ENCODE data around the gene ARL15.

Gene ARL15

DNA sequence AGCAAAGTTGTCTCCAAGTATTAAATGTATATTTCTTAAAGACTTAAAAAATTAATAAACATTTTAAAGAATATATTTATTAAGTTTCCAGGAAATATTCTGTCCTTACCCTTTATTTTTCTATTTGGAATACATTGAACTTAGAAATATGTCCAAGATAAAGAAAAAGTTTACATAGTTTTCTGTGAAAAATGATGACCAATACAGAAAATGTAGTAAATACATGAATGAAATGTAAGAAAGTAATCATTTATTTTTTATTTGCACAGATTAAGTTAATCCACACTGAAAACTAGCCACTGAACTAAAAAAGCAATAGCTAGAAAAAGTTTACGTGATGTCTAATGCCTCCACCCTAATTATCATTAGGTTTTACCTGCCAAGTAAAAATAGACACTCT is 273.2 kb downstream of the ARL15 start:
- Histone ChIP-seq H3K79me2 (ENCODE audit: control insufficient read depth, insufficient read depth, low read length, poor library complexity) (no peaks in the 10 kb centered on the region), H3K14ac (ENCODE audit: low read length) (no peak overlapping the region), H4K12ac (ENCODE audit: low read depth, low read length) (no peak overlapping the region), H2AK5ac (ENCODE audit: low read length) (no peak overlapping the region), H3K27me3 (ENCODE audit: insufficient read depth, low read length) (no peaks in the 10 kb centered on the region), H3K18ac (ENCODE audit: low read length) (no peak overlapping the region), H3K23ac (ENCODE audit: low read length) (no peak overlapping the region), H3K4ac (ENCODE audit: low read depth, low read length) (no peak overlapping the region), H4K8ac (ENCODE audit: low read depth, low read length) (no peak overlapping the region), H3K27ac (ENCODE audit: low read depth, low read length) (no peak overlapping the region), H2BK12ac (ENCODE audit: low read length) (no peak overlapping the region), H2AFZ (ENCODE audit: insufficient read depth, low read length, poor library complexity) (no peak overlapping the region), H3K4me1 (ENCODE audit: control insufficient read depth in 1 of 2, insufficient read depth in 2 of 2, low read length in 2 of 2) (no peaks in the 10 kb centered on the region), H3K9me3 (ENCODE audit: insufficient read depth, low read depth, low read length) (no peaks in the 10 kb centered on the region), H2BK120ac (ENCODE audit: insufficient read depth, low read length, poor library complexity) (no peak overlapping the region), H3K4me2 (ENCODE audit: low read length) (no peak overlapping the region), H3K9ac (ENCODE audit: low read length) (no peak overlapping the region), H2BK5ac (ENCODE audit: low read depth, low read length, poor library complexity) (no peak overlapping the region), H3K36me3 (ENCODE audit: control insufficient read depth in 1 of 2, insufficient read depth in 2 of 2, low read length in 2 of 2) (no peaks in the 10 kb centered on the region), H4K91ac (ENCODE audit: low read depth, low read length) (no peak overlapping the region), H3K4me3 (ENCODE audit: low read depth, low read length) (no peak overlapping the region), H3K79me1 (ENCODE audit: low read length) (no peaks in the 10 kb centered on the region)
- DNase-seq, result no peak
- WGBS (ENCODE audit: extremely low coverage, insufficient coverage, insufficient read length), result no CpG with 5 or more reads among the region's 1 CpG

DNA sequence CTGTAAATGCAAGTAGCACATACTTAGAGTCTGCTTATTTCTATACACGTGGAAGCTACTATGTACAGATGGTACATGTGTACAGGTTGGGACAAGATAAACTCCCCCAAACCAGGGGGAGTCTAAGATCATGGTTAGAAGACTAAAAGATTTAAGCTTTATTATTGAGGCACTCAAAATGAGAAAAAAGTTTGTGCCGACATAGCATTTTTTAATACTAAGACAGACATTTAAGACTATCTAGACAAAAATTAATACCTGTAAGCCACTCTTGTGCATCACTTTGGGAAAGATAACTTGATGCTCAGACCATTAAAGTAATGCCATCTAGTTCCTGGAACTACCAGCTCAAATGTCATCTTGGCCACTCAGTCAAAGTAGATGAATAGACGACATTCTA is 279.4 kb downstream of the ARL15 start:
- no peaks in the 10 kb centered on the region for H3K4me1 ChIP-seq (ENCODE audit: control insufficient read depth in 1 of 2, insufficient read depth in 2 of 2, low read length in 2 of 2)
- H3K79me1 ChIP-seq (ENCODE audit: low read length), result no peaks in the 10 kb centered on the region
- no peak overlapping the region for H4K91ac ChIP-seq (ENCODE audit: low read depth, low read length)
- no peak overlapping the region for H2BK5ac ChIP-seq (ENCODE audit: low read depth, low read length, poor library complexity)
- no peak overlapping the region for H3K9ac ChIP-seq (ENCODE audit: low read length)
- DNase-seq, result no peak
- H3K27me3 ChIP-seq (ENCODE audit: insufficient read depth, low read length), result no peaks in the 10 kb centered on the region
- no peak overlapping the region for H3K18ac ChIP-seq (ENCODE audit: low read length)
- H3K27ac ChIP-seq (ENCODE audit: low read depth, low read length), result no peak overlapping the region
- no peak overlapping the region for H4K8ac ChIP-seq (ENCODE audit: low read depth, low read length)
- H3K23ac ChIP-seq (ENCODE audit: low read length), result no peak overlapping the region
- no peak overlapping the region for H4K12ac ChIP-seq (ENCODE audit: low read depth, low read length)
- H3K4ac ChIP-seq (ENCODE audit: low read depth, low read length), result no peak overlapping the region
- no peak overlapping the region for H2BK12ac ChIP-seq (ENCODE audit: low read length)
- no peak overlapping the region for H2AFZ ChIP-seq (ENCODE audit: insufficient read depth, low read length, poor library complexity)
- WGBS (ENCODE audit: extremely low coverage, insufficient coverage, insufficient read length), result no CpG with 5 or more reads among the region's 3 CpGs
- H3K79me2 ChIP-seq (ENCODE audit: control insufficient read depth, insufficient read depth, low read length, poor library complexity), result no peaks in the 10 kb centered on the region
- H3K4me2 ChIP-seq (ENCODE audit: low read length), result no peak overlapping the region
- no peak overlapping the region for H3K14ac ChIP-seq (ENCODE audit: low read length)
- no peaks in the 10 kb centered on the region for H3K9me3 ChIP-seq (ENCODE audit: insufficient read depth, low read depth, low read length)
- no peak overlapping the region for H2BK120ac ChIP-seq (ENCODE audit: insufficient read depth, low read length, poor library complexity)
- no peak overlapping the region for H3K4me3 ChIP-seq (ENCODE audit: low read depth, low read length)
- H3K36me3 ChIP-seq (ENCODE audit: control insufficient read depth in 1 of 2, insufficient read depth in 2 of 2, low read length in 2 of 2), result peaks cover 0 to 2% of the 10 kb centered on the region in 2 experiments
- H2AK5ac ChIP-seq (ENCODE audit: low read length), result no peak overlapping the region

DNA sequence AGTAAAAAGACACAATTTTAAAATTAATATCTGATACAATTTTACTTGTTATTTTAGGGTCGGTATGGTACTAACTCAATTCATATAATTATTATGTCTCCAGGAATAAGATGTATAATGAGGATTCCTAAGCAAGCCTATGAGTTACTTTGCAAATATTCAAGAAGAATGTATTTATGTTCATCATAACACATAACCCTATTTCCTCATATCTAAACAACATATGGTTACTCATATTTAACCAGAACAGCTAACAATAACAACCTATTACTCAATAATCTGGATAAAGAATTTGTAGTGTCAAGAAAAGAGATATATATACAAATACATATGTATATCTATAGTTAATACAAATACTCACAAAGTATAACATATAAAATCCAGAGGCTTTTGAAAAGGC is 285.9 kb downstream of the ARL15 start:
- H3K4ac ChIP-seq (ENCODE audit: low read depth, low read length), result no peak overlapping the region
- no peaks in the 10 kb centered on the region for H3K9me3 ChIP-seq (ENCODE audit: insufficient read depth, low read depth, low read length)
- no peaks in the 10 kb centered on the region for H3K36me3 ChIP-seq (ENCODE audit: control insufficient read depth in 1 of 2, insufficient read depth in 2 of 2, low read length in 2 of 2)
- no peak overlapping the region for H3K27ac ChIP-seq (ENCODE audit: low read depth, low read length)
- no CpG with 5 or more reads among the region's 1 CpG for WGBS (ENCODE audit: extremely low coverage, insufficient coverage, insufficient read length)
- no peak overlapping the region for H2BK5ac ChIP-seq (ENCODE audit: low read depth, low read length, poor library complexity)
- no peak overlapping the region for H2AFZ ChIP-seq (ENCODE audit: insufficient read depth, low read length, poor library complexity)
- no peak overlapping the region for H3K4me3 ChIP-seq (ENCODE audit: low read depth, low read length)
- H3K27me3 ChIP-seq (ENCODE audit: insufficient read depth, low read length), result no peaks in the 10 kb centered on the region
- H2AK5ac ChIP-seq (ENCODE audit: low read length), result no peak overlapping the region
- no peak overlapping the region for H3K18ac ChIP-seq (ENCODE audit: low read length)
- H3K23ac ChIP-seq (ENCODE audit: low read length), result no peak overlapping the region
- peak in 1 of 2 donors; percentile 16 for DNase-seq
- no peaks in the 10 kb centered on the region for H3K79me1 ChIP-seq (ENCODE audit: low read length)
- no peak overlapping the region for H4K12ac ChIP-seq (ENCODE audit: low read depth, low read length)
- no peak overlapping the region for H2BK12ac ChIP-seq (ENCODE audit: low read length)
- no peak overlapping the region for H3K14ac ChIP-seq (ENCODE audit: low read length)
- no peaks in the 10 kb centered on the region for H3K4me1 ChIP-seq (ENCODE audit: control insufficient read depth in 1 of 2, insufficient read depth in 2 of 2, low read length in 2 of 2)
- no peak overlapping the region for H3K4me2 ChIP-seq (ENCODE audit: low read length)
- H3K79me2 ChIP-seq (ENCODE audit: control insufficient read depth, insufficient read depth, low read length, poor library complexity), result no peaks in the 10 kb centered on the region
- H4K91ac ChIP-seq (ENCODE audit: low read depth, low read length), result no peak overlapping the region
- H2BK120ac ChIP-seq (ENCODE audit: insufficient read depth, low read length, poor library complexity), result no peak overlapping the region
- H4K8ac ChIP-seq (ENCODE audit: low read depth, low read length), result no peak overlapping the region
- no peak overlapping the region for H3K9ac ChIP-seq (ENCODE audit: low read length)

DNA sequence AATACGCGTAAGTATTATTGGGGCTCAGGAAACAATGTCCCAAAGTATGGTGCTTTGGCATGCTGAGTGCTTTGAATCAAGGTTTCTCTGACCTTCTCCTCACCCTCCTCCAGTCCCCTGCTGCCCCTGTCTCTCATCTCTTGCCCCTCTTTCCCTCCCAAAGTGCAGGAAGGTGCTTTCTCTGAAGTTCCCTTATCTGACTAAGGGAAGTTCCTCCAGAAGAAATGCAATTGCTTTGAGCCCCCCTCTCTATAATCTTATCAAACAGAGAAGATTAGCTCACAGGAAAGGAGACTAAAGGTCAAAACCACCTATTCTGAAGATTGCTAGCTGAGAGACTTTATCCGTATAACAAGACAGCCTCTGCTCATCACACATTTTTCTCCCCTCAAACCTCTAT is 288.1 kb downstream of the ARL15 start:
- H3K4me2 ChIP-seq (ENCODE audit: low read length), result no peak overlapping the region
- H3K23ac ChIP-seq (ENCODE audit: low read length), result no peak overlapping the region
- H3K79me2 ChIP-seq (ENCODE audit: control insufficient read depth, insufficient read depth, low read length, poor library complexity), result no peaks in the 10 kb centered on the region
- H2AFZ ChIP-seq (ENCODE audit: insufficient read depth, low read length, poor library complexity), result no peak overlapping the region
- H3K36me3 ChIP-seq (ENCODE audit: control insufficient read depth in 1 of 2, insufficient read depth in 2 of 2, low read length in 2 of 2), result no peaks in the 10 kb centered on the region
- no peak overlapping the region for H4K91ac ChIP-seq (ENCODE audit: low read depth, low read length)
- no peaks in the 10 kb centered on the region for H3K79me1 ChIP-seq (ENCODE audit: low read length)
- H3K14ac ChIP-seq (ENCODE audit: low read length), result no peak overlapping the region
- H3K27ac ChIP-seq (ENCODE audit: low read depth, low read length), result no peak overlapping the region
- H3K9me3 ChIP-seq (ENCODE audit: insufficient read depth, low read depth, low read length), result no peaks in the 10 kb centered on the region
- H2BK12ac ChIP-seq (ENCODE audit: low read length), result no peak overlapping the region
- H3K4me1 ChIP-seq (ENCODE audit: control insufficient read depth in 1 of 2, insufficient read depth in 2 of 2, low read length in 2 of 2), result no peaks in the 10 kb centered on the region
- H3K4ac ChIP-seq (ENCODE audit: low read depth, low read length), result no peak overlapping the region
- H4K8ac ChIP-seq (ENCODE audit: low read depth, low read length), result no peak overlapping the region
- no peaks in the 10 kb centered on the region for H3K27me3 ChIP-seq (ENCODE audit: insufficient read depth, low read length)
- no peak overlapping the region for H2BK5ac ChIP-seq (ENCODE audit: low read depth, low read length, poor library complexity)
- H3K4me3 ChIP-seq (ENCODE audit: low read depth, low read length), result no peak overlapping the region
- no peak overlapping the region for H3K9ac ChIP-seq (ENCODE audit: low read length)
- no peak for DNase-seq
- no peak overlapping the region for H2AK5ac ChIP-seq (ENCODE audit: low read length)
- no CpG with 5 or more reads among the region's 3 CpGs for WGBS (ENCODE audit: extremely low coverage, insufficient coverage, insufficient read length)
- no peak overlapping the region for H4K12ac ChIP-seq (ENCODE audit: low read depth, low read length)
- H2BK120ac ChIP-seq (ENCODE audit: insufficient read depth, low read length, poor library complexity), result no peak overlapping the region
- H3K18ac ChIP-seq (ENCODE audit: low read length), result no peak overlapping the region

All from trophoblast cell (in vitro differentiated cells and primary cell).